Astrocyte (in vitro differentiated cells and primary cell): Measurements from ENCODE around the gene RANBP17.

Experiments
- CTCF ChIP-seq: IDR thresholded peaks from 2 replicates; pipeline ENCODE4 v1.5.1; 2011; ENCODE audit warnings: low read depth, mild to moderate bottlenecking, inconsistent platforms, low read length, moderate library complexity; ENCODE audit not compliant: insufficient read depth
- EZH2 ChIP-seq: IDR thresholded peaks from 2 replicates; pipeline ENCODE4 v1.6.1; 2012; ENCODE audit warnings: mild to moderate bottlenecking, low read length, inconsistent platforms; ENCODE audit not compliant: insufficient read depth

GRCh38 chr5:171272996-171273970, 411.5 kb downstream of the RANBP17 start:
- no peak for TF ChIP-seq EZH2
- TF ChIP-seq CTCF: peak; percentile 32
